Glomerular endothelial cell (primary cell): ENCODE data around the gene HILPDA. TPM values are rescaled to one million over a fixed set of nuclear protein-coding genes. Genes with fewer than 3 reads are reported as not detected.
"Not testable (repeated sequence)": the region's sequence is repeated elsewhere in the genome, so short reads cannot be mapped to it uniquely, and the experiment has no call there.

Source experiments
- DNase-seq: peaks from one replicate; pipeline ENCODE4 v3.0.0-alpha.2; 2011; ENCODE audit warnings: low read depth, low spot score; ENCODE audit errors: extremely low read depth
- total RNA-seq: library from RNA; depleted of rRNA; stranded (reverse); fragments of >200 nt; gene quantifications from 2 replicates; pipeline ENCODE4 v1.2.3, GENCODE V29; 2015

The HILPDA gene
- total RNA-seq, 1 donor from 2014 or later = 16.6 TPM

DNA sequence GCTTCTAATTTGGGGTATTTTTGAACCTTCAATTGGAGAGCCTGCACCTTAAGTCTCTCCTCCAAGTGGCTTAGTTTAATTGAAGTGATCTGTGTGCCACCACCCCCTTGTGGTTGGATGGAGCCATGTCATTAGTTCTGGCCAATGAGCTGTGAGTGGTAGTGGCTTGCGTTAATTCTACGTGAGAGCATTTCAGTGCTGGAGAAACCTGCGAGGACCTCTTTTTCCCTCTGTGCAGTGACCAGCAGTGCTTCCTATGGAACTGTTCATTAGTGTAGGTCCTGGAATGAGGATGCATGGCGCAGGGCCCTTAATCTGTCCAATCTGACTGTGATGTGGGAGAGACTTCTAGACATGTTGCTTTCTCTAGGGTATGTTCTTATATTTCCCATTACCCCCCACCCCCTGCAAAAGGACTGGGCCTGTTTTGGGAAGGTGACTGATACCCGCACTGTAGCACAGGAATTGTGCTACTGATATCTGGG, 3.8 kb downstream of the HILPDA start:
- no peak for DNase-seq

DNA sequence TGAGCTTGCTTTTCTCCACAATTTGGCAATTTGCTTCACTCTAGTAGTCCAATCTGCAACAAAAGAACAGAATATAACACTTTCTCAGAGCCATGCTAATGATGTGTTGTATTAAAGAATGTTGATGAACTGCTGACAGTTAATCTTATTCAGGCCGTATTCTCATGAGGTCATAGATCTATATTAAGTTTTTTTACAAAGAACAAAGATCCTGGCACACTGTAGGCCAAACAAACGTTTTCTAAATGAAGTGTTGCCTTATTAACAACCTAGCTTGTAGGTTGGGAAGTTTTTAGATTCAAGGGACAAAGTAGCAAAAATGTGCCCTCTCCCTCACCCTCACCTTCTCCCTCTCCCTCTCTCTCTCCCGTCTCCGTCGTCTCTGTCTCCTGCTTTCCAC, 6.8 kb downstream of the HILPDA start:
- no peak for DNase-seq

DNA sequence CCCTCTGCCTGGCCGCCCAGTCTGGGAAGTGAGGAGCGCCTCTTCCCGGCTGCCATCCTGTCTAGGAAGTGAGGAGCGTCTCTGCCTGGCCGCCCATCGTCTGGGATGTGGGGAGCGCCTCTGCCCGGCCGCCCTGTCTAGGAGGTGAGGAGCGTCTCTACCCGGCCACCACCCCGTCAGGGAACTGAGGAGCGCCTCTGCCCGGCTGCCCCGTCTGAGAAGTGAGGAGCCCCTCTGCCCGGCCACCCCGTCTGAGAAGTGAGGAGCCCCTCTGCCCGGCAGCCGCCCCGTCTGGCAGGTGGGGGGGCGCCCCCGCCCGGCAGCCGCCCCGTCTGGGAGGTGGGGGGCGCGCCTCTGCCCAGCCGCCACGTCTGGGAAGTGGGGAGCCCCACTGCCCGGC, 7.7 kb downstream of the HILPDA start:
- not testable (repeated sequence) for DNase-seq

DNA sequence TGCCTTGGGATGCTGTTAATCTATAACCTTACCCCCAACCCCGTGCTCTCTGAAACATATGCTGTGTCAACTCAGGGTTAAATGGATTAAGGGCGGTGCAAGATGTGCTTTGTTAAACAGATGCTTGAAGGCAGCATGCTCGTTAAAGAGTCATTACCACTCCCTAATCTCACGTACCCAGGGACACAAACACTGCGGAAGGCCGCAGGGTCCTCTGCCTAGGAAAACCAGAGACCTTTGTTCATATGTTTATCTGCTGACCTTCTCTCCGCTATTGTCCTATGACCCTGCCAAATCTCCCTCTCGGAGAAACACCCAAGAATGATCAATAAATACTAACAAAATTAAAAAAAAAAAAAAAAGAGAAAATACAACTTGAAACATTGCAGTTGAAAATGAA, 8.3 kb downstream of the HILPDA start:
- not testable (repeated sequence) for DNase-seq

DNA sequence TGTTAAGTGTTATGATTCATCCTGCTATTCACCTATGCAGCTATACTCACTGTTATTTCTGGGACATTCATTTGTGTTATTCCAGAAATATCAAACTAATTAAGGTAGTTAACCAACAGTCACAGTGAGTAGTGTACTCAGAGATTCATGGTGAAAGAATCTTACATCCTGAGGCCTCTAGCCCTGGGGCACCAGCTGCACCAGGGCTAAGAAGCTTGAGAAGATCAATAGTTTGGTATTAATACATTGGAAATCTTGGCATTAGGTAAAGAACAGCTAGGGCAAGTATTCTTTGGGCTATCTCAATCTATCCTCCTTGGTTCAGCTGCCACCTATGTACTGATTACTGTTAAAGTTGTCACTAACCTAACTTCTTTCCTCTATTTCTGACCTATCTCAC, 11.2 kb downstream of the HILPDA start:
- not testable (repeated sequence) for DNase-seq

DNA sequence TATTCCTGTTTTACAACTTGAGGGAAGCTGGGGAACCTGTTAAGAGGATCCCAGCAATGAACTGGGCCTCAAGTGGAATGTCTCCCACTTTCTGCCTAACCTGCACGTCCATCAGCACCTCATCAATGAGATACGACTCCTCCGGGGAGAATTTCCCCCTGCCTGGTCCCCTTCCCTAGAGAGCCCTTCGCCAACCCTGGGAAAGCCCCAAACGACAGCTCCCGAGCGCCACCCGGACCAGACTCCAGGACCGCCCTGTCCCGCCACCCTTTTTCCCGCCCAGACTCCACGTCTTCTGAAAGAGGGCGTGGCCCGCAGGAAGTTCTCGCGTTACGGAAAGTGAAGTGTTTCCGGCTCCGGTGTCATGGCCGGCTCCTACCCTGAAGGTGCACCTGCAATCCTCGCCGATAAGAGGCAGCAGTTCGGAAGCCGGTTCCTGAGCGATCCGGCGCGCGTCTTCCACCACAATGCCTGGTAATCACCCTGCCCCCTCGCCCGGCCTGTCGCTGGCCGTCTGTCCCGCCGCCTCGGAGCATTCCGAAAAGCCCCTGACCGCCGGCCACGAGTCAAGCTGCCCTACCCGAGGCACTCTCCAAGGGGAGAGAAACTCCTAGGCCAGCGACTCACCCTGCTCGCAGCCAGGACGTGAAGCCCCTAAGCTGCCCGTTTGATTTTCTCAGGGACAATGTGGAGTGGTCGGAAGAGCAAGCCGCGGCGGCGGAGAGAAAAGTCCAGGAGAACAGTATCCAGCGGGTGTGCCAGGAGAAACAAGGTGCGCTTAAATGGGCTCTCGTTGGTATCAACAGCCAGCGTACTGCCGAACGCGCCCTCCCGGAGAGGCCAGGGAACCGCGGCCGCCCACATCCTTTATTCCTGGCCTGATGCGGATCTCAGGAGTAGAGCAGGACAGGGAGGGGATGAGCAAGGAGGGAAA, 21.0 kb downstream of the HILPDA start, which contains the start of gene METTL2B:
Gene METTL2B (plus strand): TSS at position 347 of the 934 bp plus-strand sequence. CDS start 18 bp downstream, at position 365.
- not testable (repeated sequence) for DNase-seq

DNA sequence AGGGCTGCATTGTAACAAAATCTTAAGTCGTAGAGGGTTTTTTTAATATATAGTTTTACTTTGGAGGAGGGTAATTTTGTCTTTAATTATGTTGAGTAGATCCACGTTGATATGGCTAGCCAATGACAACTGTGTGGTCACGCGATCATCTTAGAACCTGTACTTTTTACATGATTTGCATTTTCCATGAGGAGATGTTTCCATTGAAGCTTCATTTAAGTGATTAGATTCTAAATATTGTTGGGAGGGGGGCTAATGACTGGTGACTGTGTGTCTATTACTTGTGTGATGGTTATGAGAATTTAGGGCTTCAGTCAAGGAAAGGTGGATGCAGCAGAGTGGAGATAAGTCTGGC, 21.6 kb downstream of the HILPDA start:
- DNase-seq = not testable (repeated sequence)

DNA sequence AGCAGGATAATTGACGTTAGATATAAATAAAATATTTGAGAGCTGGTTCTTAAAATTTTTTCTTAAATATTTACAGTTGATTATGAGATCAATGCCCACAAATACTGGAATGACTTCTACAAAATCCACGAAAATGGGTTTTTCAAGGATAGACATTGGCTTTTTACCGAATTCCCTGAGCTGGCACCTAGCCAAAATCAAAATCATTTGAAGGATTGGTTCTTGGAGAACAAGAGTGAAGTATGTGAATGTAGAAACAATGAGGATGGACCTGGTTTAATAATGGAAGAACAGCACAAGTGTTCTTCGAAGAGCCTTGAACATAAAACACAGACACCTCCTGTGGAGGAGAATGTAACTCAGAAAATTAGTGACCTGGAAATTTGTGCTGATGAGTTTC, 23.4 kb downstream of the HILPDA start:
- DNase-seq = not testable (repeated sequence)

DNA sequence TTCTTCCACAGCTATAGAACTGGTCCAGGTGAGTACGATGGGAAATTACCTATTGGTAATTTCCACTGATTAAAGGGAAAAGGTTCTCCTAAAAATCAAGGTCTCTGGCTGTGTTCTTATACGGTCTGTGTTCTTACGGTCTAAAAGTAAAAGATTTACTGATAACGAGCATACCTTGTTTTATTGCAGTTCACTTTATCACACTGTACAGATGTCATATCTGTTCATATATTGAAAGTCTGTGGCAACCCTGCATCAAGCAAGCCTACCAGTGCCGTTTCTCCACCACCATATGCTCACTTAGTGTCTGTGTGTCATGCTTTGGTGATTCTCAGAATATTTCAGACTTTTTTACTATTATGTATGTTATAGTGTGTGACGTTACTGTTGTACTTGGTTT, 32.5 kb downstream of the HILPDA start:
- DNase-seq = not testable (repeated sequence)

DNA sequence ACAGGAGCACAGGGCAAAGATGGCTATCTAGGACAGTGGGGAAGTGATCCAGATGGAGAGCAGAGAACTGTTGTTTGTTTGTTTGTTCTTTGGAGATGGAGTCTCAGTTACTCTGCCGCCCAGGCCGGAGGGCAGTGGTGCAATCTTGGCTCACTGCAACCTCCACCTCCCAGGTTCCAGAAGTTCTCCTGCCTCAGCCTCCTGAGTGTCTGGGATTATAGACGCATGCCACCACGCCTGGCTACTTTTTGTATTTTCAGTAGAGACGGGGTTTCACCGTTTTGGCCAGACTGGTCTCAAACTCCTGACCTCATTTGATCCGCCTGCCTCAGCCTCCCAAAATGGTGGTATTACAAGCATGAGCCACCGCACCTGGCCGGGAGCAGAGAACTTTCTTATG, 41.7 kb downstream of the HILPDA start:
- no peak for DNase-seq

DNA sequence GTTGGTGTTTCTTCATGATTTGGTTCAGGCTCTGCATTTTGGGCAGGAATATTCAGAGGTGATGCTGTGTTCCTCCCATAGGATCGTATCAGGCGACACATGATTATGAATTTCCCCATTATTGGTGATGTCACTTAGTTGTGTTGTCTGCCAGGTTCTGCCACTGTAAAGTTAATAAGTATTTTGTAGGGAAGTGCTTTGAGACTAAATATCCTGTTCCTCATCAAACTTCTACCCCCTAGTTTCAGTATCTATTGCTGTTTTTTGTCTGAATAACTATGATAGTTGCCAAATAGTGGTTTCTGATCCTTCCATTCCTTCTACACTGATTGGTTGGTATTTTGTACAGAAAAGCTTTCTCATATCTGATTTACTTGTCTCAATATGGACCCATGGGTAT, 49.7 kb downstream of the HILPDA start:
- DNase-seq = not testable (repeated sequence)

DNA sequence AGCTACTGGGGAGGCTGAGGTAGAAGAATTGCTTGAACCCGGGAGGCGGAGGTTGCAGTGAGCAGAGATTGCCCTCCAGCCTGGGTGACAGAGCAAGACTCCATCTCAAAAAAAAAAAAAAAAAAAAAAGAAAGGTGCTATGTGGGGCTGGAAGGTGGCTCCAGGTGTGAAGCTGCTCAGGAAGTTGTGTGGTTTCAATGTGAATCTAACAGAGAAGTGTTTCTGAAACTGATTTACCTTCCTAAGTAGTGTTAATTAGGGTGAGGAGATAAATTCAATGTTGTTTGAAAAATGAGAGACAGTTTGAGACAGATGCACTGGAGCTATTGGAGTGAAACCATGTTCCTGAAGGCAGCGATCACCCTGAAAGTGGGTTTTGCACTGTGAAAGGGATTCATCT, 51.1 kb downstream of the HILPDA start:
- not testable (repeated sequence) for DNase-seq

DNA sequence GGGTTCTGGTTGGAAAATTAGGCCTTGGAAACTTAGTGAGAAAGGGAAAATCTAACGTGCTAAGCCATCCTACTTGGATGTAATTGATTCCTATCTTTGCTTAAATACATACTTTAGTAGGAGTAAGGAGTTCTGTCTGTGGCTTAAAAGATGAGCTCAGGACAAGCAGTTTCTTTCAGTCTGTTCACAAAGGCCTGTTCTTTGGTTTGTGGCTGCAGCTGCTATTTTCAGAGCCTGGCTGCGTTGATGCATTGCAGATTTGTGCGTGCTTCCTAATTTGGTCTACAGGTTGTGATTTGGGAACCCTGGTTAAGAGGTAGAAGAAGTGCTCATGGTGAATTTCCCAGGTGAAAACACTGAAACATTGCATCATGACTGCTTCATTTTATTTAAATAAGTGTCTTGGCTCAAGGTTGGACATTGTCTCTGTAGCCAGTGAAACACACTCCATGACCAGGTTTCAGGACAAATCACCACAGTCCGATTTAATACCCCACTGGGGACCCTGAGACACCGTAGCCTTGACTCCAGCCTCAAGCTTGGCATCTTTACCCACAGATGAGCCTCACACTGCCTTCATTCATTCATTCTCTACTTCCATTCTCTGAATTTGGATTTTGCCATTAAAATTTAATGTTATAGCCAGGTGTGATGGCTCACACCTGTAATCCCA, 51.8 kb downstream of the HILPDA start:
- not testable (repeated sequence) for DNase-seq

Other genes starting within 250 kb of the HILPDA start
- not detected in 2 replicates for gene LEP, start 214.6 kb upstream of the HILPDA start, total RNA-seq
- 18.9 and 24.1 TPM in 2 replicates for gene RBM28, start 112.0 kb upstream of the HILPDA start, total RNA-seq
- 0.35 TPM in 1 of 2 replicates, not detected in the other for gene PRRT4, start 94.2 kb upstream of the HILPDA start, total RNA-seq
- gene IMPDH1, start 45.9 kb upstream of the HILPDA start, total RNA-seq = 83.0 and 121 TPM in 2 replicates
- 21.0 and 21.8 TPM in 2 replicates for gene METTL2B, start 20.9 kb downstream of the HILPDA start, total RNA-seq
- gene GARIN1A, start 216.4 kb downstream of the HILPDA start, total RNA-seq = 0.05 and 0.64 TPM in 2 replicates